Measurements from ENCODE around the gene FAP.

FAP gene

DNA sequence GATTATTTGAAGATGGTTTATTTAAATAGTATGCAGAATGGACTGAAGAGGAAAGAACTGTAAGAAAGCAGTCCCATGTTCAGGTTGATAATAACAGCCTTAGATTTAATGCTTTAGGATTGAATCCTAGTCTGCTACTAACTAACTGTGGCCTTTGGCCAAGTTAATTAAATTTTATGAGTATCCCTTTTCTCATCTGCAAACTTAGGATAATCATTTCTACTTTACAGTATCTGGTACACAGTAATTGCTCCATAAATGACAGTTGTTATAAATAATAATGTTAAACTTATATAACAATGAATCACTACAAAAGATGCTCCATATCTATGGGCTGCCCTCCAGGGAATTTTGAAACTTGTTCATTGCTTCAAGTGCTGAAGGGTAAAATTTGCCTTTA, 41.0 kb downstream of the FAP start:
- no peak for DNase-seq (ENCODE audit: low spot score)
- no peak for TF ChIP-seq CTCF (conservative IDR thresholded peaks at IDR 0.05; ENCODE audit: low read depth)
- H3K27ac ChIP-seq = no peak overlapping the region
- ChIA-PET CTCF (no interaction called here), POLR2A (ENCODE audit: low non-redundant PET) (no interaction called here)

DNA sequence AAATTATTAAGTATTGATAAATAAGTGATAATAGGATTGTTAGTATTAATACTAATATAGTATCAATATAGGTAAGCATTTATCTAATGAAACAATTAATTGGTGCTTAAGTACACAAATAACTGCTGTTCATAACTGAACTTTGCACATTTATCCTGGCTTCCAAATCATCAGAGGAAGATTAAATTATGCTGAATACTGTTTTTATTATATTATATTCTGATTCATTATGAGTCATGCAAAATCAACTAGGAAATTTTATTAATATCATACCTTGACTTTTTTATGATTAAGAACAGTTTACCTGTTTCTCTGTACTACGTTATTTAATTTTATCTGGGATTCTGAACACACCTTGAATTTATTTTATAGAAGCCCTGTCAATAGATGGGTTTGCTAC, 42.6 kb downstream of the FAP start:
- DNase-seq (ENCODE audit: low spot score) = no peak
- POLR2A ChIA-PET (ENCODE audit: low non-redundant PET) = no interaction called here
- no peak for TF ChIP-seq CTCF (conservative IDR thresholded peaks at IDR 0.05; ENCODE audit: low read depth)
- CTCF ChIA-PET = no interaction called here
- no peak overlapping the region for H3K27ac ChIP-seq

GRCh38 chr2:162199913-162200312, 43.3 kb downstream of the FAP start:
- CTCF ChIA-PET = no interaction called here
- POLR2A ChIA-PET (ENCODE audit: low non-redundant PET) = no interaction called here
- no peak for DNase-seq (ENCODE audit: low spot score)
- no peak overlapping the region for H3K27ac ChIP-seq
- TF ChIP-seq CTCF (conservative IDR thresholded peaks at IDR 0.05; ENCODE audit: low read depth) = no peak

- no peak for TF ChIP-seq CTCF (conservative IDR thresholded peaks at IDR 0.05; ENCODE audit: low read depth)
- POLR2A ChIA-PET (ENCODE audit: low non-redundant PET) = no interaction called here
- no peak for DNase-seq (ENCODE audit: low spot score)
- H3K27ac ChIP-seq = no peak overlapping the region
- CTCF ChIA-PET = interaction anchor here (0.6 kb wide), 1 partner anchor 883 kb away, joined by 3 read pairs; no protein-coding TSS in a partner anchor
Observed at GRCh38 chr2:162198239-162198638, 45.0 kb downstream of the FAP start.

- no peak for TF ChIP-seq CTCF (conservative IDR thresholded peaks at IDR 0.05; ENCODE audit: low read depth)
- POLR2A ChIA-PET (ENCODE audit: low non-redundant PET) = no interaction called here
- H3K27ac ChIP-seq = no peak overlapping the region
- DNase-seq (ENCODE audit: low spot score) = peak; percentile 16
- CTCF ChIA-PET = interaction anchor here (0.6 kb wide), 1 partner anchor 137 kb away, joined by 3 read pairs; no protein-coding TSS in a partner anchor
Observed at GRCh38 chr2:162197069-162197825, 46.0 kb downstream of the FAP start.

GRCh38 chr2:162196638-162197037, 46.6 kb downstream of the FAP start:
- ChIA-PET POLR2A (ENCODE audit: low non-redundant PET) (no interaction called here), CTCF (interaction anchor here (0.6 kb wide), 1 partner anchor 137 kb away, joined by 3 read pairs; no protein-coding TSS in a partner anchor)
- H3K27ac ChIP-seq = no peak overlapping the region
- no peak for TF ChIP-seq CTCF (conservative IDR thresholded peaks at IDR 0.05; ENCODE audit: low read depth)
- DNase-seq (ENCODE audit: low spot score) = peak; percentile 20
